Right lobe of liver (tissue), 4 donors: ENCODE measurements around the gene SPATA13.

Experiments used
- POLR2A ChIP-seq: fragments of 450-650 bp; IDR thresholded peaks from one replicate; pipeline ENCODE4 v1.6.1; 2017; ENCODE audit warnings: antibody characterized with exemption, mild to moderate bottlenecking
- TF ChIP-seq, protein P1 (sequence below), 4 donors: fragments of 200-600 bp in 3 of 4; fragments of 450-650 bp in 1 of 4; IDR thresholded peaks; one replicate each; pipeline versions ENCODE4 v1.5.1 to v1.8.0; 2016 to 2022; ENCODE audit warnings: antibody characterized with exemption in 4 of 4, mild to moderate bottlenecking in 2 of 4
- donor health status: DM: no; HTN: no; CAD: no.
- donor health status: DM: no; HTN: no; CAD: no.
- donor health status: DM: no; HTN: yes; CAD: no.

DNA sequence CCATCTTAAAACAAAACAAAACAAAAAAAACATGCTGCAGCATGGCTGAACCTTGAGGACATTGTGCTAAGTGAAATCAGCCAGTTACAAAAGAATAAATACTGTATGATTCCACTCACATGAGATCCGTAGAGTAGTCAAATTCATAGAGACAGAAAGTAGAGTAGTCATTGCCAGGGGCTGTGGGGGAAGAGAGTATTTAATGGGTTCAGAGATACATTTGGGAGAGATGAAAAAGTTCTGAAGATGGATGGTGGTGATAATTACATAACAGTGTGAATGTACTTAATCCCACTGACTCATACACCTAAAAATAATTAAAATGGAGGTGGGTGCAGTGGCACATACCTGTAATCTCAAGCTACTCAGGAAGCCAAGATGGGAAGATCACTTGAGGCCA is 76.8 kb downstream of the SPATA13 start:
- TF ChIP-seq, protein P1, sequence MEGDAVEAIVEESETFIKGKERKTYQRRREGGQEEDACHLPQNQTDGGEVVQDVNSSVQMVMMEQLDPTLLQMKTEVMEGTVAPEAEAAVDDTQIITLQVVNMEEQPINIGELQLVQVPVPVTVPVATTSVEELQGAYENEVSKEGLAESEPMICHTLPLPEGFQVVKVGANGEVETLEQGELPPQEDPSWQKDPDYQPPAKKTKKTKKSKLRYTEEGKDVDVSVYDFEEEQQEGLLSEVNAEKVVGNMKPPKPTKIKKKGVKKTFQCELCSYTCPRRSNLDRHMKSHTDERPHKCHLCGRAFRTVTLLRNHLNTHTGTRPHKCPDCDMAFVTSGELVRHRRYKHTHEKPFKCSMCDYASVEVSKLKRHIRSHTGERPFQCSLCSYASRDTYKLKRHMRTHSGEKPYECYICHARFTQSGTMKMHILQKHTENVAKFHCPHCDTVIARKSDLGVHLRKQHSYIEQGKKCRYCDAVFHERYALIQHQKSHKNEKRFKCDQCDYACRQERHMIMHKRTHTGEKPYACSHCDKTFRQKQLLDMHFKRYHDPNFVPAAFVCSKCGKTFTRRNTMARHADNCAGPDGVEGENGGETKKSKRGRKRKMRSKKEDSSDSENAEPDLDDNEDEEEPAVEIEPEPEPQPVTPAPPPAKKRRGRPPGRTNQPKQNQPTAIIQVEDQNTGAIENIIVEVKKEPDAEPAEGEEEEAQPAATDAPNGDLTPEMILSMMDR (IDR thresholded peaks at IDR 0.05), result no peak
- no peak for TF ChIP-seq POLR2A
